K562 (cell line): ENCODE data around the gene EPM2A. TPM values are rescaled to one million over a fixed set of nuclear protein-coding genes. Genes with fewer than 3 reads are reported as not detected.

Experiments
- ATF7 ChIP-seq: fragments of 450-650 bp; IDR thresholded peaks from 2 replicates; pipeline ENCODE4 v1.7.1; 2014; ENCODE audit warnings: mild to moderate bottlenecking, moderate library complexity
- GTF2B ChIP-seq: IDR thresholded peaks from 2 replicates; pipeline ENCODE4 v1.6.1; 2011; ENCODE audit not compliant: insufficient read length; ENCODE audit errors: extremely low read depth
- IRF9 ChIP-seq: fragments of 450-650 bp; IDR thresholded peaks from 2 replicates; pipeline ENCODE4 v1.6.1; 2016; ENCODE audit warnings: missing biosample characterization, missing genetic modification characterization
- ZBTB11 ChIP-seq, 3 experiments: fragments of 200-800 bp in 1 of 3; fragments of 250-450 bp in 1 of 3; fragments of 450-650 bp in 1 of 3; sonication (Bioruptor Pico) in 1 of 3; sonication (Bioruptor generic) in 1 of 3; formaldehyde crosslinking in 1 of 3; IDR thresholded peaks; 2 replicates each; pipeline versions ENCODE4 v1.6.1 to v1.8.0; 2016 to 2022; ENCODE audit warnings: mild to moderate bottlenecking in 2 of 3, missing genetic modification characterization in 2 of 3, missing compliant biosample characterization in 1 of 3, moderate library complexity in 1 of 3
- ZNF124 ChIP-seq: sonication (generic); formaldehyde crosslinking; IDR thresholded peaks from 2 replicates; pipeline ENCODE4 v1.8.1; 2022; ENCODE audit warnings: missing genetic modification reagents
- polyA plus RNA-seq, 8 experiments: library from polyadenylated mRNA; depleted of rRNA in 4 of 8; stranded (reverse) in 5 of 8; unstranded in 3 of 8; fragments of >200 nt; fragmentation: Nextera tagmentation in 2 of 8; fragmentation: Illumina TruSeq in 1 of 8; extraction: Ambion mirVana in 2 of 8; extraction: Trizol in 1 of 8; gene quantifications; 2 replicates each; pipeline versions ENCODE4 v1.2.1 to v1.2.3, GENCODE V29; 2011 to 2014; ENCODE audit warnings: inconsistent platforms in 1 of 8, missing spikeins in 1 of 8
- total RNA-seq, 7 experiments: library from RNA; depleted of rRNA in 6 of 7; stranded (reverse); fragments of >200 nt in 6 of 7; fragmentation: Illumina TruSeq in 2 of 7; extraction: Trizol in 2 of 7; gene quantifications; 2 replicates each; pipeline versions ENCODE4 v1.2.1 to v1.2.3, GENCODE V29; 2011 to 2021; ENCODE audit warnings: low replicate concordance in 1 of 7

EPM2A gene
- total and polyA plus RNA-seq, 9 of the 15 experiments (the other 6 are each of a cell fraction or from before 2014, with no cell fraction given): 0.35 to 5.3 (median 2.5) TPM

- TF ChIP-seq IRF9 (tag) (no peak), ZBTB11 (CRISPR knock-in tag; IDR thresholded peaks at IDR 0.05) (no peak), ZNF124 (CRISPR knock-in tag) (no peak), ATF7 (peak; percentile 36; the same call in 1 of the 2 replicates), GTF2B (no peak)
Observed at GRCh38 chr6:145756170-145756662, 20.9 kb upstream of the EPM2A start (continued).
